Measurements from ENCODE around the gene TRAF3.
A peak's percentile ranks its signal among the peaks of the same experiment; 100 is the strongest.
"Not testable (repeated sequence)": the region's sequence is repeated elsewhere in the genome, so short reads cannot be mapped to it uniquely, and the experiment has no call there.

Gene TRAF3

GRCh38 chr14:102873546-102874061 lies 96.4 kb downstream of the TRAF3 start:
- Mint-ChIP-seq H3K4me1 (ENCODE audit: low read depth) (peaks cover 5% of the 10 kb centered on the region), H3K4me3 (no peak overlapping the region), H3K36me3 (ENCODE audit: low read depth) (peaks cover 31% of the 10 kb centered on the region), H3K9me3 (no peaks in the 10 kb centered on the region), H3K27me3 (ENCODE audit: low read depth) (no peaks in the 10 kb centered on the region), H3K27ac (no peak overlapping the region)
- no peak for DNase-seq (ENCODE audit: low spot score)

- Mint-ChIP-seq H3K4me1 (ENCODE audit: low read depth) (peaks cover 5% of the 10 kb centered on the region), H3K4me3 (no peak overlapping the region), H3K9me3 (no peaks in the 10 kb centered on the region), H3K27me3 (ENCODE audit: low read depth) (no peaks in the 10 kb centered on the region), H3K27ac (no peak overlapping the region), H3K36me3 (ENCODE audit: low read depth) (peaks cover 29% of the 10 kb centered on the region)
- DNase-seq (ENCODE audit: low spot score), result no peak
These were observed 98.4 kb downstream of the TRAF3 start for GRCh38 chr14:102875652-102876051.

DNA sequence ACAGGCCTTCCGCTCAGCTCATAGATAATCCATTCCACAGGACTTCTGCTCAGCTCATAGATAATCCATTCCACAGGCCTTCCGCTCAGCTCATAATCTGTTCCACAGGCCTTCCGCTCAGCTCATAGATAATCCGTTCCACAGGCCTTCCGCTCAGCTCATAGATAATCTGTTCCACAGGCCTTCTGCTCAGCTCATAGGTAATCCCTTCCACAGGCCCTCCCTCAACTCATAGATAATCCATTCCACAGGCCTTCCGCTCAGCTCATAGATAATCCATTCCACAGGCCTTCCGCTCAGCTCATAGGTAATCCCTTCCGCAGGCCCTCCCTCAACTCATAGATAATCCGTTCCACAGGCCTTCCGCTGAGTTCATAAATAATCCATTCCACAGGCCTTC lies 100.3 kb downstream of the TRAF3 start:
- H3K27me3 Mint-ChIP-seq (ENCODE audit: low read depth); H3K4me3 Mint-ChIP-seq; H3K27ac Mint-ChIP-seq; H3K4me1 Mint-ChIP-seq (ENCODE audit: low read depth); H3K9me3 Mint-ChIP-seq; DNase-seq (ENCODE audit: low spot score): not testable (repeated sequence)
- peaks cover 26% of the 10 kb centered on the region for H3K36me3 Mint-ChIP-seq (ENCODE audit: low read depth)

DNA sequence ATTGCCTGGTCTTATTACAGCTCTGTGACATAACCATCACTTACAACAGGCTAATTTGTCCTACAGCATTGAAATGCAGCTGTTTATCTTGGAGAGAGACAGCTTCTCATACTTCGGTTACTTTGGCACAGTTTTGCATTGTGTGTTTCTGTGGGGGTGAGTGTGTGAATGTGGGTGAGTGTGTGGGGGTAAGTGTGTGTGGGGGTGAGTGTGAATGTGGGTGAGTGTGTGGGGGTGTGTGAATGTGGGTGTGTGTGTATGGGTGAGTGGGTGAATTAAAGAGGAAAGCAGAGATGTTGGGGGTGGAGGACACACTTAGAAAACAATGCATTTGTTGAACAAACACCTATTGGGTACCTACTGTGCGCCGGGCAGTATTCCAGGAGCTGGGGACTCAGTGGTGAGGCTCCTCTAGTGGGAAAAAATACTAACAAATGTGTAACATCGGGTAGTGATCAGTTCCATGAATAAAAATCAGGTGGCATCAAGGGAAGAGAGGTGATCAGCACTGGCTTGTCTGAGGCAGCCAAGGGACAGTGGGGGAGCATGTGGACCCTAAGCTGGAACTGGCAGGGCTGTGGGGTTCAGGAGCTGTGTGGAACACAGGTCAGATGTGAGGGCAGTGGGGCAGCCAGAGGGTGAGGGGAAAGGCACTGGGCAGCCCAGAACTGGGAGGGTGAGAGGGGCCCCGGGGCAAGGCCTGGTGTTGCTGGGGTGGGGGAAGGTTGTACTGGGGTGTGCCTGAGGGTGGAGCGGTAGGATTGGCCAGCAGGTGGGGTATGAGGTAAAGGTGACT lies 101.1 kb downstream of the TRAF3 start:
- Mint-ChIP-seq H3K36me3 (ENCODE audit: low read depth) (peaks cover 31% of the 10 kb centered on the region), H3K9me3 (no peaks in the 10 kb centered on the region), H3K4me3 (no peak overlapping the region), H3K27ac (no peak overlapping the region), H3K4me1 (ENCODE audit: low read depth) (peaks cover 11% of the 10 kb centered on the region), H3K27me3 (ENCODE audit: low read depth) (no peaks in the 10 kb centered on the region)
- DNase-seq (ENCODE audit: low spot score), result no peak

- H3K9me3 Mint-ChIP-seq, result no peaks in the 10 kb centered on the region
- no peak overlapping the region for H3K27ac Mint-ChIP-seq
- no peaks in the 10 kb centered on the region for H3K27me3 Mint-ChIP-seq (ENCODE audit: low read depth)
- peaks cover 34% of the 10 kb centered on the region for H3K36me3 Mint-ChIP-seq (ENCODE audit: low read depth)
- no peak overlapping the region for H3K4me3 Mint-ChIP-seq
- H3K4me1 Mint-ChIP-seq (ENCODE audit: low read depth), result peaks cover 11% of the 10 kb centered on the region
- DNase-seq (ENCODE audit: low spot score), result no peak
These were observed 101.8 kb downstream of the TRAF3 start for GRCh38 chr14:102878970-102879460.

DNA sequence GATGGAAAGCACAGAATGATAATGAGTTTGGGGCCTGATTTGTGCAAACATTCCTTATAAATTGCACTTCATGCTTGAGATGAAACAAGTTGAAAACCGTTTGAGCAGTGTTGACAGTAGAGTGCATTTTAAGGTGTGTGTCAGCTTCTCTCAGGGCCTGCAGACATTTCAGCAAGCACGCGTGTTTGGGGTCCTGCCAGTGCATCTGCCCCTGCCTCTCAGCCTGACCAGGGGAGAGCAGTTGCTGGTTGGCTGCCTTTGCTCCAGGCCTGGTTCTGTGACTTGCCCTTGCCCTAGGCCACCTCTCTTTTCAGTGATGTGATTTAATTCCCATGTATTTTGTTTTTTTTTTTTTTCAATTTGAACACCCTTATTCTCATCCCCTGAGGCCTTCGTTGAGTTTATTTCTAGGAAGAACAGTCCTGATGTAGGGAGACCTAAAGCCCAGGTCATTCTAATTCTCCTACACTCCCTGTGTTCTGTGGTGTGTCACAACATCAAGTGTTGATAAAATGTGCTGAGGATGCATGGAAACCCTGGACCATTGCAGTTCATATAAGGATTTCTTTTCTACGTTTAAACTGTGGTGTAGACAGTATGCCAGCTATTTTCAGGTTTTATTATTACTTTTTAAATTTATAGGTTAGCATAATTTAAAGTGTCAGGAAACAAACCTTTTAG lies 105.1 kb downstream of the TRAF3 start:
- peaks cover 37% of the 10 kb centered on the region for H3K36me3 Mint-ChIP-seq (ENCODE audit: low read depth)
- H3K27me3 Mint-ChIP-seq (ENCODE audit: low read depth), result no peaks in the 10 kb centered on the region
- H3K4me1 Mint-ChIP-seq (ENCODE audit: low read depth), result peaks cover 11% of the 10 kb centered on the region
- no peaks in the 10 kb centered on the region for H3K9me3 Mint-ChIP-seq
- no peak for DNase-seq (ENCODE audit: low spot score)
- no peak overlapping the region for H3K4me3 Mint-ChIP-seq
- no peak overlapping the region for H3K27ac Mint-ChIP-seq

- peak overlapping the region; percentile 27 for H3K27ac Mint-ChIP-seq
- H3K4me1 Mint-ChIP-seq (ENCODE audit: low read depth), result peaks cover 11% of the 10 kb centered on the region
- DNase-seq (ENCODE audit: low spot score), result peak; percentile 14
- H3K4me3 Mint-ChIP-seq, result no peak overlapping the region
- H3K9me3 Mint-ChIP-seq, result no peaks in the 10 kb centered on the region
- H3K27me3 Mint-ChIP-seq (ENCODE audit: low read depth), result no peaks in the 10 kb centered on the region
- H3K36me3 Mint-ChIP-seq (ENCODE audit: low read depth), result peaks cover 37% of the 10 kb centered on the region
These were observed 105.9 kb downstream of the TRAF3 start for GRCh38 chr14:102883089-102883541.

GRCh38 chr14:102883554-102883953 lies 106.3 kb downstream of the TRAF3 start:
- H3K27ac Mint-ChIP-seq, result no peak overlapping the region
- H3K36me3 Mint-ChIP-seq (ENCODE audit: low read depth), result peaks cover 37% of the 10 kb centered on the region
- no peaks in the 10 kb centered on the region for H3K9me3 Mint-ChIP-seq
- DNase-seq (ENCODE audit: low spot score), result no peak
- H3K27me3 Mint-ChIP-seq (ENCODE audit: low read depth), result no peaks in the 10 kb centered on the region
- no peak overlapping the region for H3K4me3 Mint-ChIP-seq
- H3K4me1 Mint-ChIP-seq (ENCODE audit: low read depth), result peaks cover 11% of the 10 kb centered on the region

GRCh38 chr14:102885737-102886447 lies 108.6 kb downstream of the TRAF3 start:
- peaks cover 33% of the 10 kb centered on the region for H3K36me3 Mint-ChIP-seq (ENCODE audit: low read depth)
- no peak for DNase-seq (ENCODE audit: low spot score)
- H3K9me3 Mint-ChIP-seq, result no peaks in the 10 kb centered on the region
- H3K4me3 Mint-ChIP-seq, result no peak overlapping the region
- H3K27ac Mint-ChIP-seq, result no peak overlapping the region
- H3K4me1 Mint-ChIP-seq (ENCODE audit: low read depth), result peaks cover 11% of the 10 kb centered on the region
- no peaks in the 10 kb centered on the region for H3K27me3 Mint-ChIP-seq (ENCODE audit: low read depth)

DNA sequence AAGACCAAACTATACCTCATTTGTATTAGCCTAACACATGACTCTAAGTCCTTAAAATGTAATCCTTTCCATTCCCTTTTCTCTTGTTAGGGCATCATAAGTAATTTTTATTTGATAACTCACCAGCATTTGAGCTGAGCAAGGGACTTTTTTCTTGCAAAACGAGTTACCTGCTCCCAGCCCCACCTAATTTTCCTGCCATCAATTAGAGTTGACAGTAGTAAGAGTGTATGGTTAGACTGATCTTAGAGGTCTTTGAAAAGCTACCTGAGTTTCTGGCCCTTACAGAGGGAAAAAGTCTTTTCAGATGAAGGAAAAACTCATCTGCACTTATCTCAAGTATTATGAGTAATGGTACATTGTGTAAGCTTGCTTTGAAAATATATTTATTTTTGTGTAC lies 111.5 kb downstream of the TRAF3 start:
- H3K4me1 Mint-ChIP-seq (ENCODE audit: low read depth), result no peaks in the 10 kb centered on the region
- H3K9me3 Mint-ChIP-seq, result no peaks in the 10 kb centered on the region
- no peak overlapping the region for H3K27ac Mint-ChIP-seq
- H3K27me3 Mint-ChIP-seq (ENCODE audit: low read depth), result no peaks in the 10 kb centered on the region
- no peak overlapping the region for H3K4me3 Mint-ChIP-seq
- no peak for DNase-seq (ENCODE audit: low spot score)
- H3K36me3 Mint-ChIP-seq (ENCODE audit: low read depth), result peaks cover 36% of the 10 kb centered on the region

GRCh38 chr14:102889615-102890014 lies 112.4 kb downstream of the TRAF3 start:
- DNase-seq (ENCODE audit: low spot score), result no peak
- Mint-ChIP-seq H3K4me1 (ENCODE audit: low read depth) (no peaks in the 10 kb centered on the region), H3K4me3 (no peak overlapping the region), H3K9me3 (no peaks in the 10 kb centered on the region), H3K36me3 (ENCODE audit: low read depth) (peaks cover 31% of the 10 kb centered on the region), H3K27me3 (ENCODE audit: low read depth) (no peaks in the 10 kb centered on the region), H3K27ac (no peak overlapping the region)

DNA sequence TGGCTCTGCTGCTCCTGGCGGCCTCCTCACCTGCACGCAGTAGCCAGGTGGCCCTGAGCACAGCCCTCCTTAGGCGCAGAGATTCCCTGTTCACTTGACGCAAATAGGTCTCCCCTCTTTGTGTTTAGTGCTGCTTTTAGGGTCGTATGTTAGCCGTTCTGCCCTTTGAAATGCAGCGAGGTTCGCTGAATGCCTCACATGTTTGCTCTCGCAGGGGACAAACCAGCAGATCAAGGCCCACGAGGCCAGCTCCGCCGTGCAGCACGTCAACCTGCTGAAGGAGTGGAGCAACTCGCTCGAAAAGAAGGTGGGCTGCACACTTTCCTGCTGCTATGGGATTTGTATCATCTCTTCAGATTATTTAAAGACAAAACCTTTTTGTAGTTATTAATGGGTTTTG lies 113.9 kb downstream of the TRAF3 start:
- H3K4me3 Mint-ChIP-seq, result no peak overlapping the region
- no peaks in the 10 kb centered on the region for H3K4me1 Mint-ChIP-seq (ENCODE audit: low read depth)
- H3K27ac Mint-ChIP-seq, result no peak overlapping the region
- no peak for DNase-seq (ENCODE audit: low spot score)
- H3K36me3 Mint-ChIP-seq (ENCODE audit: low read depth), result peaks cover 31% of the 10 kb centered on the region
- no peaks in the 10 kb centered on the region for H3K27me3 Mint-ChIP-seq (ENCODE audit: low read depth)
- H3K9me3 Mint-ChIP-seq, result no peaks in the 10 kb centered on the region

- H3K36me3 Mint-ChIP-seq (ENCODE audit: low read depth), result peaks cover 29% of the 10 kb centered on the region
- H3K27ac Mint-ChIP-seq, result no peak overlapping the region
- no peaks in the 10 kb centered on the region for H3K4me1 Mint-ChIP-seq (ENCODE audit: low read depth)
- no peak for DNase-seq (ENCODE audit: low spot score)
- no peaks in the 10 kb centered on the region for H3K9me3 Mint-ChIP-seq
- H3K27me3 Mint-ChIP-seq (ENCODE audit: low read depth), result no peaks in the 10 kb centered on the region
- no peak overlapping the region for H3K4me3 Mint-ChIP-seq
These were observed 114.3 kb downstream of the TRAF3 start for GRCh38 chr14:102891556-102891955.

DNA sequence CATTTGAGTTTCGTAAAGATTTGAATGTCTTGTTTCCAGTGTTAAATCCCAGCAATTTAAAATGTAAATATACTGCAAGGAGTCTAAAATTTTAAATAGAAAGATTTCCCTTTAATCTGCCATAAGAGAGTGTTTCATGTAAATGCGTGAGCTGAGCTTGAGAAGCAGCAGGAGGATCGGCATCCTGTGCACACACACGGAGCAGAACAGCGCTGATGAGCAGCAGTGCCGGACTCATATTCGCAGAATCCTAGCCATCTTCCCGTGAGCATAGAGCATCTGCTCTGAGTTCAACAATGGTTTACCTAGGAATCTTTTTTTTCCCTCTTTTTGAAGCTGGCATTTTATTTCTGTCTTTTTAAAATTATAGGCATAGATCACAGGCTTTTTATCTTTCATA lies 115.4 kb downstream of the TRAF3 start:
- no peak for DNase-seq (ENCODE audit: low spot score)
- Mint-ChIP-seq H3K9me3 (no peaks in the 10 kb centered on the region), H3K27ac (no peak overlapping the region), H3K36me3 (ENCODE audit: low read depth) (peaks cover 24% of the 10 kb centered on the region), H3K4me1 (ENCODE audit: low read depth) (no peaks in the 10 kb centered on the region), H3K4me3 (no peak overlapping the region), H3K27me3 (ENCODE audit: low read depth) (no peaks in the 10 kb centered on the region)
